Muscle layer of duodenum (tissue), 2 donors: ENCODE data around the gene DNAJC17.

ENCODE experiments used
- H3K27ac ChIP-seq: one replicate; pipeline ENCODE4 v1.7.0; 2013; ENCODE audit warnings: mild to moderate bottlenecking, low read length
- H3K27me3 ChIP-seq: one replicate; pipeline ENCODE4 v1.7.0; 2013; ENCODE audit warnings: low read depth, mild to moderate bottlenecking, control low read depth, low read length
- H3K36me3 ChIP-seq, 2 donors: one replicate each; pipeline ENCODE4 v1.7.0; 2013; ENCODE audit warnings: low read length in 2 of 2, control low read depth in 1 of 2, mild to moderate bottlenecking in 1 of 2; ENCODE audit not compliant: insufficient read depth in 2 of 2, control insufficient read depth in 1 of 2
- H3K4me1 ChIP-seq, 2 donors: one replicate each; pipeline ENCODE4 v1.7.0; 2013; ENCODE audit warnings: low read length in 2 of 2, mild to moderate bottlenecking in 2 of 2, control low read depth in 1 of 2, moderate library complexity in 1 of 2; ENCODE audit not compliant: insufficient read depth in 2 of 2, control insufficient read depth in 1 of 2
- H3K4me3 ChIP-seq, 2 donors: one replicate each; pipeline ENCODE4 v1.7.0; 2013; ENCODE audit warnings: low read length in 2 of 2, low read depth in 1 of 2, mild to moderate bottlenecking in 1 of 2
- H3K9me3 ChIP-seq, 2 donors: one replicate each; pipeline ENCODE4 v1.7.0; 2013; ENCODE audit warnings: low read length in 2 of 2, control low read depth in 1 of 2, mild to moderate bottlenecking in 1 of 2; ENCODE audit not compliant: control insufficient read depth in 1 of 2
- donor health status: healthy.

DNAJC17 gene

GRCh38 chr15:40770147-40770721 lies 37.0 kb downstream of the DNAJC17 start:
- Histone ChIP-seq H3K36me3 (peaks cover 21 to 62% of the 10 kb centered on the region in 2 donors), H3K4me3 (no peak overlapping the region), H3K9me3 (no peaks in the 10 kb centered on the region), H3K27ac (peak overlapping the region; percentile 45), H3K4me1 (no peaks in the 10 kb centered on the region), H3K27me3 (no peaks in the 10 kb centered on the region)

DNA sequence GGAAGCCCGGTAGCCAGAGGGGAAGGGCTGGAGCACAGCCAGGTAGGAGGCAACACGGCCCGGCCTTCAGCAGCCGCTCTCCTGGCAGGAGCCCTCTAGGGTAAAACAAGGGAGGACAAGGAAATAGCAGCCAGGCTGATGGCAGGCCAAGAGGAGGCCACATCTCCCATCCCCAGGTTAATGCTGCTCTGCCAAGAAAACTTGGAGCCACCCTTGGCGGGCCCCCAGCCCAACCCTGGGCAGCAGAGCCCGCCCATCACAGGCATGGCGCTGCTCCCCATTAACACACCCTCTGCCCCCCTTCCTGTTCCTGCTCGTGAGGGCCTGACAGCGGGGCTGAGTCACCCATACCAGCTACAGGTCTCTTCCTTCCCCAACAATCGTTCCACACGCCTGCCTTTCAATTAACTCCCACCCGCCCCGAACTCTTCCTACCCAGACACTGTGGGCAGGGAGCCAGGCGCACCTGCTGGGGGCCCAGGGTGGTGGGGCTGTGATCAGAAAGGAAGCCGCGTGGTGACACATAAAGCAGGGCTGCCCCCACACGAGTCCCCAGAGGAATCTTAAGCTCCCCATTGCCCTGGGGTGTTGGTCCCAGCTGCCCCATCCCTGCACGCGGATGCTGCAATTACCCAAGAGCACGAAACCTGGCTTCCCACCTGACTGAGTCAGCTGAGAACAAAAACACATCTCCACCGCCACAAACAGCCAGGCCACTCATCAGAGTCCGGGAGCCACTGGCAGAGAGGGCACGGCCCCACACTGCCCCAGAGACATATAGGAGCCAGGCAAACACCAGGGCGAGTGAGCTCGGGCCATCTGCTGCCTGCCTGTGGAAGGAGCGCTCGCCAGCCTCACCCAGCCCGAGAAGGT lies 37.8 kb downstream of the DNAJC17 start, which contains the start of gene C15orf62:
TSS of gene C15orf62 (plus strand) at position 707 of the 873 bp plus-strand sequence. CDS start 516 bp downstream, outside the sequence.
- H3K9me3 ChIP-seq: no peaks in the 10 kb centered on the region
- H3K36me3 ChIP-seq: peaks cover 14 to 55% of the 10 kb centered on the region in 2 donors
- peaks cover 0 to 4% of the 10 kb centered on the region in 2 donors for H3K4me1 ChIP-seq
- no peak within 1 kb of the TSS for H3K4me3 ChIP-seq
- H3K27ac ChIP-seq: peak within 1 kb of the TSS; percentile 45
- H3K27me3 ChIP-seq: no peaks in the 10 kb centered on the region

DNA sequence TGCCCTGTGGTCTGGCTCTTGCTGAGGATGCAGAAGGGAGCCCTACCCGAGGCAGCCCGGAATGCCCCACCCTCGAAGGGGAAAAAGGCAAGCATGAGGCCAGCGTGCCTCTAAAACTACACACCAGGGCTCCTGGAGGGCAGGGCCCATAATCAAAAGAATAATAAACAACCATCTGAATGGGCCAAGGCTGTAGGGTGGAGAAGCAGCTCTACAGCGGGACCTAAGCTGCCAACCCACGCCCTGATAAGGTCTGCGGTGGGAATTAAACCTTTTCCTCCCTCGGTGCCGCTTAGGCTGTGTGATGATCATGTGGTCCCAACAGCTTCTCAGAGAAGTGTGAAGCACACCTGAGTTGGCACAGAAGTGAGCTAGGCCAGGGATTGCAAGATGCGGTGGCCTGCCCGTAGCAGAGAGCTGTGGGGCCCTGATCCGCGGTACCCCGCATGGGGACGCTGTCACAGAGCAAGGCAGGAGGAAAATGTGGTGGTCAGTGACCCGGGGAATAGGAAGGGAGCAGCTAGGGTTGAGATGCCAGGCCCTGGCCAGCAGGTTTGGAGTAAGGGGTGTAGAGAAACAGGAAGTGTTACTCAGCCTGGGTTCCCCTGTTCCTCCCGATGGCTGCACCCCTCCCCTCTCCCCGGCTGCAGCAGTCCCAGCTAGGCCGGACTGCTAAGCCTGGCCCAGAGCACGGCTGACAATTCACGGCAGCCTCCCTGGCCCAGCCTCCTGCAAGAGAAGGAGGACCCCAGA lies 38.6 kb downstream of the DNAJC17 start:
- Histone ChIP-seq H3K36me3 (peaks cover 6 to 46% of the 10 kb centered on the region in 2 donors), H3K9me3 (no peaks in the 10 kb centered on the region), H3K4me3 (no peak overlapping the region), H3K4me1 (peaks cover 0 to 10% of the 10 kb centered on the region in 2 donors), H3K27ac (peak overlapping the region; percentile 39), H3K27me3 (no peaks in the 10 kb centered on the region)

DNA sequence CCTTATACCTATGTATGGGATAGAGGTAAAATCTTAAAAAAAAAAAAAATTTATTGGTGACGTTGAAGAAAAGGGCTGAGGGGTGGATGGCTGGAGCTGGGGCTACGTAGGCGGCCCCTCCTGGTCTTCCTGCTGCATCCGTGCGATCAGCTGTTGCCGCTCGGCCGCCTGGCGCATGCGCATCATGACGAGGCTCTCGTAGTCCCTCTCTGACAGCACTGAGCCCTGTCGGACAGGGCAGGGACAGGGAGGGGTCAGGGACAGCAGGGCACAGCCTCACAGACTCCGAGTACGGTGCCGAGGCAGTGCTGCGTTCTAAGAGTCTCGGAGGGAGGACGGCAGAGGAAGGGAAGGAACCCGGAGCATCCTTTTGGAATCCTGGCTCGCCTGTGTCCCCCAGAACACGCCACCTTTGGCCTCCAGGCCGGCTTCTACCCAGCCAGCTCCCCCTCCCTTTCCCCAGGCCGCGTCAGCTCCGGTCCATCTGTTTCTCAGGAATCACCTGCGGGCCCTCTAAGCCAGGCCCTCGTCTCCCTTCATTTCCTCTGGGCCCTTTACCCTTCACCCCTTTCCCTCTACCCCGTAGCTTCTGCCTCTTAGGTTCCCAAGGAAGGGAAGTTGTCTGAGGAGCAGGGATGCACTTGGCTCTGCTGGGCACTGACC lies 39.3 kb downstream of the DNAJC17 start:
- H3K27ac ChIP-seq: peak overlapping the region; percentile 39
- peaks cover 0 to 39% of the 10 kb centered on the region in 2 donors for H3K36me3 ChIP-seq
- no peaks in the 10 kb centered on the region for H3K27me3 ChIP-seq
- peaks cover 0 to 17% of the 10 kb centered on the region in 2 donors for H3K4me1 ChIP-seq
- no peak overlapping the region for H3K4me3 ChIP-seq
- H3K9me3 ChIP-seq: no peaks in the 10 kb centered on the region

- Histone ChIP-seq H3K27ac (no peak overlapping the region), H3K27me3 (no peaks in the 10 kb centered on the region), H3K9me3 (no peaks in the 10 kb centered on the region), H3K4me1 (peaks cover 0 to 21% of the 10 kb centered on the region in 2 donors), H3K4me3 (no peak overlapping the region), H3K36me3 (peaks cover 0 to 32% of the 10 kb centered on the region in 2 donors)
Observed at GRCh38 chr15:40766906-40767837, 40.1 kb downstream of the DNAJC17 start.

DNA sequence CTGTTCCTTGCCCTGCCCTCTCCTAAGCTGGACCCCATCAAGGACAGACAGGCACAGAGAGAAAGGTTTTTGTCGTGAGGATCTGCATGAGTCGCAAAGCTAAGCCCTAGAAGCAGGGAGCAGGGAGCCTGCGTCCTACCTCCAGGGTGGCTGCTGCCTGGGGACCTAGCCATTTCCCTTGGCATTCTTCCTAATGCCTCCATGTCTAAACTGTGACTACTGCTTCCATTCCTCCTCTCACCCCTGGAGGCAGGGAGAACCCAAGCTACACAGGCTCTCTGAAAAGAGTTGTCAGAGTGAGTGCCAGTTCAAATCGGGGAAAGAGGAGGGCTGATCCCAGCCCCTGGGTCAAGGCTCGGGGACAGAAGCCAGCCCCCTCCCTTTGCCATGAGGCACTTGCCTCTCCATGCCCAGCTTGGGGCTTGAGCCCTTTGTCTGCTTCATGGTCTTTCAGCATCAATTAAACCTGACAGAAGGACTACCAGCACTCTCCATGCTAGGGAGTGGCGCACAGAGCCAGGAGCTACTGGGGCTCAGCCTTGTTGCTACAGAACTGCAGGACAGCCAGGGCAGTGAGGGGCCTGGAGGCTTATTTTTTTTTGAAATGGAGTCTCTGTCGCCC lies 41.0 kb downstream of the DNAJC17 start:
- Histone ChIP-seq H3K9me3 (no peaks in the 10 kb centered on the region), H3K36me3 (peaks cover 0 to 24% of the 10 kb centered on the region in 2 donors), H3K27ac (no peak overlapping the region), H3K4me1 (peaks cover 0 to 21% of the 10 kb centered on the region in 2 donors), H3K4me3 (no peak overlapping the region), H3K27me3 (no peaks in the 10 kb centered on the region)

- peak overlapping the region; percentile 56 to 75 for H3K4me3 ChIP-seq
- H3K4me1 ChIP-seq: peaks cover 0 to 21% of the 10 kb centered on the region in 2 donors
Observed at GRCh38 chr15:40764629-40765103, 42.6 kb downstream of the DNAJC17 start.

DNA sequence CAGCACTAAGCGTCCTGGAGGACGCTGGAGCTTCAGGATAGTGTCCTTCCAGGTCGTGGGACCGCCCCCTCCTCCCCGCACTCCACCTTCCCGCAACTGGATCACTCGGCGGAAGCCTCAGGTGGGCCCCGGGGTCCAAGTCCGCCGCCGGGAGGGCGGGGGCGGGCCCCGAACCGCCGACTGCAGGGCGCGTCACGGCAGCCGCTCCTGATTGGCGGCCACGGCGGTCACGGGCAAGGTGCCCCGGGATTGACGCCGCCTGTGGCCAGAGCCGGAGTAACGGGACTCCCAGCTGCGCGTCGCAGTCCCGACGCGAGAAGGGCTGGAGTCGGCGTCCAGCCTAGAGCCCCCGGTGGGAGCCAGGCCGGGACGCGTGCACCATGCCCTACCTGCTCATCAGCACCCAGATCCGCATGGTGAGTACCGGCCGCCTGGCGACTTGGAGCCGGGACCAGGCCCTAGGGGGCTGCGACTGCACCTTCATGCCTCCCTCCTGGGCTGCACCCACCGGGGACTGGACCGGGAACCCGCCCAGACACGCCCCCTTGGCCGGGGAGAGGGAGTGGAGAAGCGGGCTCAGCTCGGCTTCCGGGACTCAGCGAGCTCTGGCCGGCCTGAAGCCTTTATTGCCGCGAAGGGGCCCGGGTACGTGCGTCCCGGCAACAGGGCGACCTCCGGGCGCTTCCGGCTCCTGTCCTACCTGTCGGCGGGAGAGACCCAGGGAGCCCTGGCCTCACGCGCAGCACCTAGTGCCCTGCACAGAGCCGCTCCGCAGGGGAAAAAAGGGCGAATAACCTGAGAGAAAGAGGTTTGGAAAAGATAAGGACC lies 43.3 kb downstream of the DNAJC17 start, which contains the start of gene GCHFR:
TSS of gene GCHFR (plus strand) at position 268 of the 828 bp plus-strand sequence. CDS start at position 381, 113 bp downstream.
- Histone ChIP-seq H3K4me1 (peaks cover 0 to 21% of the 10 kb centered on the region in 2 donors), H3K4me3 (peak within 1 kb of the TSS; percentile 56 to 75)

More at GRCh38 chr15:40764629-40765103, 42.6 kb downstream of the DNAJC17 start:
- Histone ChIP-seq H3K27ac (peak overlapping the region; percentile 53), H3K9me3 (no peaks in the 10 kb centered on the region), H3K27me3 (no peaks in the 10 kb centered on the region), H3K36me3 (peaks cover 0 to 18% of the 10 kb centered on the region in 2 donors)

More for the DNA sequence above, 43.3 kb downstream of the DNAJC17 start, which contains the start of gene GCHFR:
- H3K36me3 ChIP-seq: peaks cover 0 to 18% of the 10 kb centered on the region in 2 donors
- H3K9me3 ChIP-seq: no peaks in the 10 kb centered on the region
- H3K27me3 ChIP-seq: no peaks in the 10 kb centered on the region
- peak within 1 kb of the TSS; percentile 53 for H3K27ac ChIP-seq
